ENCODE data around the gene SH3PXD2B.

DNA sequence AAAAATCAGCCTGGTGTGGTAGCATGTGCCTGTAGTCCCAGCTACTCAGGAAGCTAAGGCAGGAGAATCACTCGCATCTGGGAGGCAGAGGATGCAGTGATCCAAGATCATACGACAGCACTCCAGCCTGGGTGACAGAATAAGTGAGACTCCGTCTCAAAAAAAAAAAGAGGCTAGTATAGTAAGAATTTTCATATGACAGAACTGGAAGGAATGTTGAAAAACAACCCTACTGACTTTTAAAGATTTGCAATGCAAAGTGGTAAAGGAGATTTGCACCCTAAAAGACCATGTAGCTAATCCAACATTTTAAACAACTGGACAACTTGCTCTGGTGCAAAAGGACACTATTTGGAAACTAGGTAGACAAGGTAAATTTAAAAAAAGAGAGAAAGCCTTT is 58.1 kb downstream of the SH3PXD2B start:
- TF ChIP-seq, protein P1, sequence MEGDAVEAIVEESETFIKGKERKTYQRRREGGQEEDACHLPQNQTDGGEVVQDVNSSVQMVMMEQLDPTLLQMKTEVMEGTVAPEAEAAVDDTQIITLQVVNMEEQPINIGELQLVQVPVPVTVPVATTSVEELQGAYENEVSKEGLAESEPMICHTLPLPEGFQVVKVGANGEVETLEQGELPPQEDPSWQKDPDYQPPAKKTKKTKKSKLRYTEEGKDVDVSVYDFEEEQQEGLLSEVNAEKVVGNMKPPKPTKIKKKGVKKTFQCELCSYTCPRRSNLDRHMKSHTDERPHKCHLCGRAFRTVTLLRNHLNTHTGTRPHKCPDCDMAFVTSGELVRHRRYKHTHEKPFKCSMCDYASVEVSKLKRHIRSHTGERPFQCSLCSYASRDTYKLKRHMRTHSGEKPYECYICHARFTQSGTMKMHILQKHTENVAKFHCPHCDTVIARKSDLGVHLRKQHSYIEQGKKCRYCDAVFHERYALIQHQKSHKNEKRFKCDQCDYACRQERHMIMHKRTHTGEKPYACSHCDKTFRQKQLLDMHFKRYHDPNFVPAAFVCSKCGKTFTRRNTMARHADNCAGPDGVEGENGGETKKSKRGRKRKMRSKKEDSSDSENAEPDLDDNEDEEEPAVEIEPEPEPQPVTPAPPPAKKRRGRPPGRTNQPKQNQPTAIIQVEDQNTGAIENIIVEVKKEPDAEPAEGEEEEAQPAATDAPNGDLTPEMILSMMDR (IDR thresholded peaks at IDR 0.05; ENCODE audit: low read length): no peak
- no peak for TF ChIP-seq EZH2 (IDR thresholded peaks at IDR 0.05; ENCODE audit: borderline replicate concordance, low read length)

Measured in OCI-LY1 (cell line).